A673 (cell line): ENCODE measurements around the gene FMC1. TPM values are rescaled to one million over a fixed set of nuclear protein-coding genes. Genes with fewer than 3 reads are reported as not detected.

Experiments used
- BruUV-seq: library from RNA; stranded (reverse); fragments of 400-500 nt; replicated peaks from 2 replicates; lab custom pipeline; 2021; lab: Mats Ljungman, UMichigan
- CTCF ChIA-PET: fragments of 300-600 bp; sonication (Branson Sonifier 250); formaldehyde crosslinking; loops from one replicate; lab custom pipeline; 2022; ENCODE audit warnings: antibody characterized with exemption; lab: Charles Lee
- POLR2A ChIA-PET: fragments of 300-600 bp; sonication (Branson Sonifier 250); formaldehyde crosslinking; loops from one replicate; lab custom pipeline; 2022; ENCODE audit warnings: antibody characterized with exemption; ENCODE audit not compliant: low non-redundant PET; lab: Charles Lee
- DNase-seq: peaks from one replicate; pipeline ENCODE4 v3.0.0-alpha.2; 2015; ENCODE audit warnings: low spot score
- H3K27ac ChIP-seq: fragments of 200-600 bp; sonication (generic); 2 replicates; pipeline ENCODE4 v1.5.1; 2016; ENCODE audit warnings: mixed run types, low read depth, mild to moderate bottlenecking, mixed read lengths, antibody characterized with exemption, low read length; ENCODE audit not compliant: poor library complexity, severe bottlenecking
- H3K27me3 ChIP-seq: fragments of 200-600 bp; sonication (generic); replicated peaks from 2 replicates; pipeline ENCODE4 v1.6.1; 2017; ENCODE audit warnings: mixed run types, low read depth, mild to moderate bottlenecking, mixed read lengths, antibody characterized with exemption, low read length; ENCODE audit not compliant: insufficient read depth, poor library complexity
- H3K36me3 ChIP-seq: fragments of 200-600 bp; sonication (generic); 2 replicates; pipeline ENCODE4 v1.6.1; 2016; ENCODE audit warnings: mixed run types, mild to moderate bottlenecking, mixed read lengths, antibody characterized with exemption, low read length; ENCODE audit not compliant: insufficient read depth, poor library complexity, severe bottlenecking
- H3K4me1 ChIP-seq: fragments of 200-600 bp; sonication (generic); 2 replicates; pipeline ENCODE4 v1.6.1; 2017; ENCODE audit warnings: mixed run types, mild to moderate bottlenecking, mixed read lengths, antibody characterized with exemption, low read length; ENCODE audit not compliant: insufficient read depth, poor library complexity, severe bottlenecking
- H3K4me3 ChIP-seq: fragments of 200-600 bp; sonication (generic); 2 replicates; pipeline ENCODE4 v1.5.1; 2016; ENCODE audit warnings: low read depth, mixed run types, mild to moderate bottlenecking, mixed read lengths, low read length; ENCODE audit not compliant: poor library complexity, severe bottlenecking
- H3K9me3 ChIP-seq: fragments of 200-600 bp; sonication (generic); 2 replicates; pipeline ENCODE4 v1.6.1; 2016; ENCODE audit warnings: mixed run types, low read depth, mild to moderate bottlenecking, mixed read lengths, antibody characterized with exemption, low read length; ENCODE audit not compliant: poor library complexity, severe bottlenecking
- EZH2 ChIP-seq: fragments of 200-600 bp; sonication (generic); IDR thresholded peaks from 2 replicates; pipeline ENCODE4 v1.6.1; 2017; ENCODE audit warnings: borderline replicate concordance, low read depth, mild to moderate bottlenecking, mixed read lengths, antibody characterized with exemption, low read length; ENCODE audit not compliant: poor library complexity, severe bottlenecking
- intact Hi-C: fragments of 100-400 bp; cut with micrococcal nuclease; formaldehyde crosslinking; loops from one replicate; pipeline ENCODE4 v1.10.0; 2022; ENCODE audit not compliant: unreplicated experiment
- total RNA-seq: library from RNA; stranded (reverse); gene quantifications from 2 replicates; pipeline ENCODE4 v1.2.3, GENCODE V29; 2021
- TF ChIP-seq, protein P1 (sequence below): fragments of 300-800, 200-600 bp; sonication (generic); conservative IDR thresholded peaks from 2 replicates; pipeline ENCODE4 v1.5.1; 2017; ENCODE audit warnings: low read depth, mild to moderate bottlenecking, antibody characterized with exemption, low read length, moderate library complexity, mixed read lengths

The FMC1 gene
- total RNA-seq, 1 experiment from 2014 or later: 11.5 TPM

DNA sequence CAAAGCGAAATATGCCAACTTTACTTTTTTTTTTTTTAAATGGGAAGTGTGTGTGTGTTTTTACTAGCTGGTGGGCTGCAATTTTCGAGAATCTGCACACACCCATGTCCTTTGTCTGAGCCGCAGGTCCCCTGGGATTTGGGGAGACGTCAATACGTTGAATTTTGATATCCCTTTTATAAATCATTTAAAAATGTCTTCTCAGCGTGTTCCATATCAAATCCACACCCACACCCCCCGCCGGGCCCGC is 404 bp upstream of the FMC1 start:
- peaks cover 4% of the 10 kb centered on the region for H3K4me1 ChIP-seq
- H3K9me3 ChIP-seq: no peaks in the 10 kb centered on the region
- TF ChIP-seq EZH2: no peak
- TF ChIP-seq, protein P1, sequence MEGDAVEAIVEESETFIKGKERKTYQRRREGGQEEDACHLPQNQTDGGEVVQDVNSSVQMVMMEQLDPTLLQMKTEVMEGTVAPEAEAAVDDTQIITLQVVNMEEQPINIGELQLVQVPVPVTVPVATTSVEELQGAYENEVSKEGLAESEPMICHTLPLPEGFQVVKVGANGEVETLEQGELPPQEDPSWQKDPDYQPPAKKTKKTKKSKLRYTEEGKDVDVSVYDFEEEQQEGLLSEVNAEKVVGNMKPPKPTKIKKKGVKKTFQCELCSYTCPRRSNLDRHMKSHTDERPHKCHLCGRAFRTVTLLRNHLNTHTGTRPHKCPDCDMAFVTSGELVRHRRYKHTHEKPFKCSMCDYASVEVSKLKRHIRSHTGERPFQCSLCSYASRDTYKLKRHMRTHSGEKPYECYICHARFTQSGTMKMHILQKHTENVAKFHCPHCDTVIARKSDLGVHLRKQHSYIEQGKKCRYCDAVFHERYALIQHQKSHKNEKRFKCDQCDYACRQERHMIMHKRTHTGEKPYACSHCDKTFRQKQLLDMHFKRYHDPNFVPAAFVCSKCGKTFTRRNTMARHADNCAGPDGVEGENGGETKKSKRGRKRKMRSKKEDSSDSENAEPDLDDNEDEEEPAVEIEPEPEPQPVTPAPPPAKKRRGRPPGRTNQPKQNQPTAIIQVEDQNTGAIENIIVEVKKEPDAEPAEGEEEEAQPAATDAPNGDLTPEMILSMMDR: no peak
- no TSS peak for BruUV-seq
- ChIA-PET POLR2A (no interaction called here), CTCF (no interaction called here)
- H3K27me3 ChIP-seq: no peaks in the 10 kb centered on the region
- intact Hi-C loops: loop anchor here (2.0 kb wide), 1 partner anchor 18 kb away; the partner anchor contains the start of gene LUC7L2
- DNase-seq: peak; percentile 90
- H3K4me3 ChIP-seq: peak overlapping the region; percentile 88
- H3K36me3 ChIP-seq: no peaks in the 10 kb centered on the region
- H3K27ac ChIP-seq: peak overlapping the region; percentile 100

DNA sequence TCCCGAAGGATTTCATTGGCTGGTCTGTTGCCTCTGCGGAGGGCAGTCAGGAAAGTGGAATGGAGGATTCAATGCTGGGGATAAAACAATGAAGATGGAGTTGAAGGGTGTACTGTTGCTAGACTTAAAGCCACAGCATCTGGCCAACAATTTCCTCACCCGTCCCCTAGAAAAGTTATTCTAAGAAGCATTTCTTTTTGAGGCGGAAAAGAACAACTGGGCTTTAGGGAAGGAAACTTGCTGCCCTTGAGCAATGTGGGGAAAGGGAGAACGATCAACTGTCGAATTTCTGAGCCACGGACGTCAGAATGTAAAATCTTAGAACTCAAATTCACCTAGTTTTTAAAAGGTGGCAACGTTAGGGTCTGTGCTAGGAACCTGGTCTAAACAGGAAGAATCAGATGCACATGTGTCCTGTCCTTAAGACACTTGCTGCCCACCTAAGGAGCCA is 664 bp downstream of the FMC1 start:
- peak overlapping the region; percentile 100 for H3K27ac ChIP-seq
- intact Hi-C loops: loop anchor here (2.0 kb wide), 1 partner anchor 17 kb away; the partner anchor contains the start of gene LUC7L2
- H3K9me3 ChIP-seq: no peaks in the 10 kb centered on the region
- TF ChIP-seq, protein P1: no peak
- no peak for TF ChIP-seq EZH2
- peaks cover 5% of the 10 kb centered on the region for H3K36me3 ChIP-seq
- H3K4me1 ChIP-seq: peaks cover 4% of the 10 kb centered on the region
- peak overlapping the region; percentile 88 for H3K4me3 ChIP-seq
- ChIA-PET CTCF (no interaction called here), POLR2A (no interaction called here)
- H3K27me3 ChIP-seq: no peaks in the 10 kb centered on the region
- no peak for DNase-seq
- TSS peak; percentile 80 for BruUV-seq

GRCh38 chr7:139345042-139345441 is 3.9 kb downstream of the FMC1 start:
- no TSS peak for BruUV-seq
- POLR2A ChIA-PET: no interaction called here
- no peak for TF ChIP-seq EZH2
- TF ChIP-seq, protein P1: no peak
- no peak for DNase-seq
- CTCF ChIA-PET: no interaction called here
- Histone ChIP-seq H3K9me3 (no peaks in the 10 kb centered on the region), H3K36me3 (peaks cover 6% of the 10 kb centered on the region), H3K4me1 (peaks cover 4% of the 10 kb centered on the region), H3K4me3 (no peak overlapping the region), H3K27me3 (no peaks in the 10 kb centered on the region), H3K27ac (no peak overlapping the region)
- intact Hi-C loops: no loop called here
